GM18502 (cell line): Measurements from ENCODE around the gene ADAMTS13.

Experiments used
- ATAC-seq: cut with Tn5 transposase; IDR thresholded peaks from one replicate; pipeline ENCODE4 v1.9.1; 2021; ENCODE audit warnings: mild to moderate bottlenecking; ENCODE audit not compliant: unreplicated experiment, poor library complexity

The ADAMTS13 gene

GRCh38 chr9:133499132-133499891 lies 77.1 kb downstream of the ADAMTS13 start:
- ATAC-seq = no peak

GRCh38 chr9:133499892-133500270 lies 77.7 kb downstream of the ADAMTS13 start:
- ATAC-seq = no peak

- ATAC-seq = no peak
These were observed 79.9 kb downstream of the ADAMTS13 start for GRCh38 chr9:133502112-133502511.

GRCh38 chr9:133505186-133505830 lies 83.1 kb downstream of the ADAMTS13 start:
- no peak for ATAC-seq

- no peak for ATAC-seq
These were observed 83.9 kb downstream of the ADAMTS13 start for GRCh38 chr9:133505901-133506652.

- no peak for ATAC-seq
These were observed 84.5 kb downstream of the ADAMTS13 start for GRCh38 chr9:133506653-133507038.

- no peak for ATAC-seq
These were observed 85.2 kb downstream of the ADAMTS13 start for GRCh38 chr9:133507246-133507965.

GRCh38 chr9:133508046-133508445 lies 85.9 kb downstream of the ADAMTS13 start:
- no peak for ATAC-seq
